Esophagus squamous epithelium (tissue), 5 donors: ENCODE data around the gene C7orf33. TPM values are rescaled to one million over a fixed set of nuclear protein-coding genes. Genes with fewer than 3 reads are reported as not detected.

Experiments used
- DNase-seq: peaks from one replicate; lab custom pipeline; 2025; lab: John Stamatoyannopoulos, UW
- H3K27ac ChIP-seq, 4 donors: fragments of 200-600 bp; sonication (generic); one replicate each; pipeline ENCODE4 v1.5.1; 2016 to 2019; ENCODE audit warnings: mild to moderate bottlenecking in 1 of 4
- H3K27me3 ChIP-seq, 4 donors: fragments of 200-600 bp; sonication (generic); 1 replicate in 3 of 4; 2 replicates in 1 of 4; pipeline versions ENCODE4 v1.5.1 to v1.6.0; 2017 to 2021; ENCODE audit warnings: antibody characterized with exemption in 1 of 4
- H3K36me3 ChIP-seq, 3 donors: fragments of 200-600 bp; sonication (generic); one replicate each; pipeline ENCODE4 v1.5.1; 2016 to 2019
- H3K4me1 ChIP-seq, 3 donors: fragments of 200-600 bp; sonication (generic); one replicate each; pipeline ENCODE4 v1.5.1; 2017 to 2019
- H3K4me3 ChIP-seq, 4 donors: fragments of 200-600 bp; sonication (generic); 1 replicate in 3 of 4; 2 replicates in 1 of 4; pipeline ENCODE4 v1.5.1; 2016 to 2019; ENCODE audit warnings: mild to moderate bottlenecking in 2 of 4, moderate library complexity in 1 of 4
- H3K9me3 ChIP-seq, 3 donors: fragments of 200-600 bp; sonication (generic); one replicate each; pipeline ENCODE4 v1.5.1; 2016 to 2019
- POLR2A ChIP-seq, 4 donors: fragments of 450-650 bp; IDR thresholded peaks; one replicate each; pipeline ENCODE4 v1.6.1; 2017; ENCODE audit warnings: antibody characterized with exemption in 4 of 4, mild to moderate bottlenecking in 4 of 4, moderate library complexity in 3 of 4
- whole genome bisulfite sequencing, 2 donors: methylation state at CpG; one replicate each; pipeline ENCODE4 v1.1.5; 2018; 5-methylcytosine and 5-hydroxymethylcytosine counted together
- intact Hi-C: fragments of 100-400 bp; cut with DNase I; formaldehyde crosslinking; loops from one replicate; pipeline ENCODE4 v1.15.0; 2022
- total RNA-seq, 4 donors: library from RNA; depleted of rRNA; stranded (reverse); fragments of >200 nt; gene quantifications; one replicate each; pipeline ENCODE4 v1.1.0, GENCODE V29; 2016
- TF ChIP-seq, protein P1 (sequence below), 6 experiments: fragments of 450-650 bp in 4 of 6; fragments of 200-600 bp in 2 of 6; sonication (generic) in 2 of 6; IDR thresholded peaks; one replicate each; pipeline ENCODE4 v1.5.1; 2016 to 2019; ENCODE audit warnings: antibody characterized with exemption in 6 of 6, mild to moderate bottlenecking in 4 of 6, moderate library complexity in 4 of 6
- donor health status: DM: yes; HTN: yes; CAD: no.

Gene C7orf33
- total RNA-seq, 4 donors from 2014 or later, result not detected

DNA sequence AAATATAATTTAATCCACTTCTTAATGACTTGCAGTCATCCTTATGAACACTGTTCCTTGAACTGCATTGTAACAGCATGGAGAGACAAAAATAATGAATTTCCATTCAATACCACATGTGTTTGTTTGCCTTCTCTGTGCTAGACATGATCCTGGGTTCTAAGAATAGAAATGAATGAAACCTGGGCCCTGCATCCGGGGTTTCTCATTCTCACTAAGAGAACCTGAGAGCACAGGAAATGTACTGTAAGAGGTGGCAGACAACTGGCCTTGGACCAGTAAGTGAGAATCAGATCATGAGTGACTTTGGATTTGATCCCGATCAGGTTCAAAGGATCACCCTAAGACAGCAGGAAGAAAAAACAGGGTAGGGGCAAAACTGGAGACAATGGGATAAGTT is 70.9 kb downstream of the C7orf33 start:
- no peak for DNase-seq
- intact Hi-C loops, result no loop called here
- Histone ChIP-seq H3K36me3 (no peaks in the 10 kb centered on the region), H3K27ac (no peak overlapping the region), H3K4me3 (no peak overlapping the region), H3K4me1 (no peaks in the 10 kb centered on the region), H3K27me3 (no peaks in the 10 kb centered on the region), H3K9me3 (no peaks in the 10 kb centered on the region)
- WGBS, 2 donors, result 73 to 100% methylated on average over 1 to 2 of the region's 2 CpGs
- TF ChIP-seq, protein P1, sequence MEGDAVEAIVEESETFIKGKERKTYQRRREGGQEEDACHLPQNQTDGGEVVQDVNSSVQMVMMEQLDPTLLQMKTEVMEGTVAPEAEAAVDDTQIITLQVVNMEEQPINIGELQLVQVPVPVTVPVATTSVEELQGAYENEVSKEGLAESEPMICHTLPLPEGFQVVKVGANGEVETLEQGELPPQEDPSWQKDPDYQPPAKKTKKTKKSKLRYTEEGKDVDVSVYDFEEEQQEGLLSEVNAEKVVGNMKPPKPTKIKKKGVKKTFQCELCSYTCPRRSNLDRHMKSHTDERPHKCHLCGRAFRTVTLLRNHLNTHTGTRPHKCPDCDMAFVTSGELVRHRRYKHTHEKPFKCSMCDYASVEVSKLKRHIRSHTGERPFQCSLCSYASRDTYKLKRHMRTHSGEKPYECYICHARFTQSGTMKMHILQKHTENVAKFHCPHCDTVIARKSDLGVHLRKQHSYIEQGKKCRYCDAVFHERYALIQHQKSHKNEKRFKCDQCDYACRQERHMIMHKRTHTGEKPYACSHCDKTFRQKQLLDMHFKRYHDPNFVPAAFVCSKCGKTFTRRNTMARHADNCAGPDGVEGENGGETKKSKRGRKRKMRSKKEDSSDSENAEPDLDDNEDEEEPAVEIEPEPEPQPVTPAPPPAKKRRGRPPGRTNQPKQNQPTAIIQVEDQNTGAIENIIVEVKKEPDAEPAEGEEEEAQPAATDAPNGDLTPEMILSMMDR (IDR thresholded peaks at IDR 0.05), result no peak
- no peak for TF ChIP-seq POLR2A (IDR thresholded peaks at IDR 0.05)

DNA sequence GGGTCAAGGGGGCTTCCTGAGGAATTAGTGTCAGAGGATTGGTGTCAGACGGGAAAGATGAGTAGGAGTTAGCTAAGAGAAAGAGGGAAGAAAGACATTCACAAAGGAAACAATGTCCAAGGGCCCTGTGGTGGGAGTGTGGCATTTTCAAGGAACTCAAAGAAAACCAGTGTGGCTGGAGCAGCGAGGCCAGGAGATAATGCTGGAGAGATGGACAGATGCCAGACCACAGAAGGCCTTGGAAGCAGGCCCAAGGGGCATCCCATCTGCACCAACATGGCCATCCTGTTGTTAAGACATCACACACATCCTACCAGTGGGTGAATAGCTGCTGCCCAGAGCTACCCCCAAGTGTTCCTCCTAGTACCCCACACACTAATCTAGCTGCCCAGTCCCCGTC is 72.1 kb downstream of the C7orf33 start:
- H3K27ac ChIP-seq, result no peak overlapping the region

DNA sequence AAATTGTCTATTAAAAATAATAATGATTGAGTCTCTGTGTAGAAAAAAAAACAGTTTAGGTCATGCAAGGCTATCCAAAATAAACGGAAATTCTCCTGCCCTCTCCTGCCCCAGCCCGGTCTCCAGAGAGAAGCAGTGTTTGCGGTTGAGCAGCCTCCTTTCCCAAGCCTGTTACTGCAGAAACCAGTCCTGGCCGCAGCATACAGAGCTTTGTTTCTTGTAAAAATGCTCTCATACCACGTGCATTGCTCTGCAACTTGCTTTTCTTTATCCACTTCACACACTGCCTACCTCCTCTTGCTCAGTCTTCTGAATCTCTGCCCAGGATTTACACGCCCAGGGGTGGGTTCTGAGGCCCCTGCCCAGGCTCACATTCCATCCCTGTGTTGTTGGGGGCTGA is 73.8 kb downstream of the C7orf33 start:
- no peak for DNase-seq
- WGBS, 2 donors, result 21 to 22% methylated on average over 5 to 6 of the region's 6 CpGs

More for the DNA sequence above, 72.1 kb downstream of the C7orf33 start:
- no peak for DNase-seq
- H3K27me3 ChIP-seq, result no peaks in the 10 kb centered on the region
- H3K4me1 ChIP-seq, result no peaks in the 10 kb centered on the region
- WGBS, 2 donors, result 63 to 65% methylated on average over 3 of the region's 3 CpGs
- H3K36me3 ChIP-seq, result no peaks in the 10 kb centered on the region
- TF ChIP-seq, protein P1 (IDR thresholded peaks at IDR 0.05), result no peak
- no peak for TF ChIP-seq POLR2A (IDR thresholded peaks at IDR 0.05)
- intact Hi-C loops, result no loop called here
- no peaks in the 10 kb centered on the region for H3K9me3 ChIP-seq
- no peak overlapping the region for H3K4me3 ChIP-seq

DNA sequence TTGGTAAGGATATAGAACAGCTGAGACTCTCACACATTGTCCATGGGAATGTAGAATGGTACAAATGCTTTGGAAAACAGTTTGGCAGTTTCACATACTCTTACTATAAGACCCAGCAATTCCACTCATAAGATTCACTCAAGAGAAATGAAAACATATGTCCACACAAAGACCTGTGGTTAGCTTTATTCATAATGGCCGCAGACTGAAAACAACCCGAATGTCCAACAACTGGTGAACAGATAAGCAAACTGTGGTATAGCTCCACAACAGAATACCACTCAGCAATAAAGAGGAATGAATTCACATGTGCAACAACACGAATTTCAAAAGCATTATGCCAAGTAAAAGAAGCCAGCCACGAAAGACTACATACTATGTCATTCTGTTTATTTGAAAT is 74.7 kb downstream of the C7orf33 start:
- TF ChIP-seq, protein P1 (IDR thresholded peaks at IDR 0.05), result no peak
- TF ChIP-seq POLR2A (IDR thresholded peaks at IDR 0.05), result no peak
- intact Hi-C loops, result no loop called here
- DNase-seq, result no peak
- 61 to 66% methylated on average over 4 of the region's 4 CpGs for WGBS, 2 donors
- no peaks in the 10 kb centered on the region for H3K4me1 ChIP-seq
- no peak overlapping the region for H3K4me3 ChIP-seq
- H3K27ac ChIP-seq, result no peak overlapping the region
- H3K27me3 ChIP-seq, result no peaks in the 10 kb centered on the region
- H3K36me3 ChIP-seq, result no peaks in the 10 kb centered on the region
- H3K9me3 ChIP-seq, result no peaks in the 10 kb centered on the region

More for the DNA sequence above, 73.8 kb downstream of the C7orf33 start:
- Histone ChIP-seq H3K9me3 (no peaks in the 10 kb centered on the region), H3K27me3 (no peaks in the 10 kb centered on the region), H3K27ac (no peak overlapping the region), H3K36me3 (no peaks in the 10 kb centered on the region), H3K4me3 (no peak overlapping the region), H3K4me1 (no peaks in the 10 kb centered on the region)
- TF ChIP-seq, protein P1 (IDR thresholded peaks at IDR 0.05), result no peak
- no peak for TF ChIP-seq POLR2A (IDR thresholded peaks at IDR 0.05)
- intact Hi-C loops, result no loop called here

Other genes with a start within 250 kb of the C7orf33 start
- gene CUL1, start 108.1 kb downstream of the C7orf33 start, total RNA-seq, result 10 to 100 TPM; 24.5 to 56.6 (median 45.9) TPM